ENCODE results near the gene CKLF.

Gene CKLF, protein sequence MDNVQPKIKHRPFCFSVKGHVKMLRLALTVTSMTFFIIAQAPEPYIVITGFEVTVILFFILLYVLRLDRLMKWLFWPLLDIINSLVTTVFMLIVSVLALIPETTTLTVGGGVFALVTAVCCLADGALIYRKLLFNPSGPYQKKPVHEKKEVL

DNA sequence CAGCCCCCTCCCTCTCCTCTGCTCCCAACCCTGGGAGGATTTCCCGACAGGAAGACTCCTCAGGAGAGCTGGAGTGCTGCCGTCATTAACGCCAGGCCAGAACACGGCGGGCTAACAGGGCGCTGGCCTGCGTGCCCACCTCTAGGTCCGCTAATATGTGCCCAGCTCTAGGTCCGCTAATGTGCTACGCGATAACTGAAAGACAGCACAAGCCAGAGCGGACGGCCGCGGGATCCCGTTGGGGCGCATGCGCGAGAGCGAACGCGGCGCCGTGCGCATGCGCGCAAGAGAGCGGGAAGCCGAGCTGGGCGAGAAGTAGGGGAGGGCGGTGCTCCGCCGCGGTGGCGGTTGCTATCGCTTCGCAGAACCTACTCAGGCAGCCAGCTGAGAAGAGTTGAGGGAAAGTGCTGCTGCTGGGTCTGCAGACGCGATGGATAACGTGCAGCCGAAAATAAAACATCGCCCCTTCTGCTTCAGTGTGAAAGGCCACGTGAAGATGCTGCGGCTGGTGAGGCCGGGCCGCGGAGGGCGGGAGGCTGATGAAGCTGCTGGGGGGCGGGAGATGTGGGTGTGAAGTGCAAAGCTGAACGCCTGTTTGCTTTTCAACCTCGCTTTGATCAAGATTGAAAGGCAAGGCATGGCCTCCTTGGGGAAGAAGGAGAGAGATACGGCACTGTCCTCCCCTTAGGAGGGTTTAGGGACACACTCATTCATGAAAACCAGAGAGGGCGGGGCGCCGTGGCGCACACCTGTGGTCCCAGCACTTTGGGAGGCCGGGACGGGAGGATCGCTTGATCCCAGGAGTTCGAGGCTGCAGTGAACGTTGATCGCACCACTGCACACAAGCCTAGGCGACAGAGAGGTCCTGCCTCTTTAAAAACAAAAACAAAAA is at the start of gene CKLF:
CKLF (plus strand) TSS at position 291 of the 892 bp plus-strand sequence; CDS start at position 431, 140 bp downstream.
- H3K4me1 ChIP-seq (ENCODE audit: insufficient read depth, low read length): peaks cover 16% of the 10 kb centered on the region

DNA sequence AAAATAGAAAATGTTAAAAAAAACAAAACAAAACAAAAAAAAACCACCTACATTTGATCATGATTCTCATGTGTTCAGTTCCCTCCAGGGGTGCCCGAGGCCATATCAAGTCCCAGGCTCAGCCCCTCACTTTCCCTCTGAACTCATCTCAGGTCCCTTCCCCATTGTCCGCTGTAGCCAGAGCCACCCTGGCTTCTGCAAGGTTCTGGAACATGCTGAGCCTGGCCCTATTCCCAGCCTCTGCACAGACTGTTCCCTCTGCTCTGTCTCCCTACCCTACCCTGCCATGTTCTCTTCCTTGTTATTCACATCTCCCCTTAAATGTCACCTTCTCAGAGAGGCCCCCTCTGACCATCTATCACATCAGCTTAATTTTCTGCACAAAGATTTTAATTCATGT is 49.3 kb upstream of the CKLF start:
- no peaks in the 10 kb centered on the region for H3K36me3 ChIP-seq (ENCODE audit: insufficient read depth, low read length)
- no peaks in the 10 kb centered on the region for H3K27me3 ChIP-seq (ENCODE audit: insufficient read depth, low read length)
- H2AFZ ChIP-seq (ENCODE audit: low read depth, low read length): no peak overlapping the region
- no peak overlapping the region for H3K4me3 ChIP-seq (ENCODE audit: low read length)
- H3K4me1 ChIP-seq (ENCODE audit: insufficient read depth, low read length): no peaks in the 10 kb centered on the region
- no peaks in the 10 kb centered on the region for H3K9me3 ChIP-seq (ENCODE audit: low read length)

More for the DNA sequence above, at the start of gene CKLF:
- Histone ChIP-seq H3K4me3 (ENCODE audit: low read length) (peak within 1 kb of the TSS; percentile 64), H3K27me3 (ENCODE audit: insufficient read depth, low read length) (no peaks in the 10 kb centered on the region), H2AFZ (ENCODE audit: low read depth, low read length) (peak within 1 kb of the TSS; percentile 52), H3K36me3 (ENCODE audit: insufficient read depth, low read length) (no peaks in the 10 kb centered on the region), H3K9me3 (ENCODE audit: low read length) (no peaks in the 10 kb centered on the region)

DNA sequence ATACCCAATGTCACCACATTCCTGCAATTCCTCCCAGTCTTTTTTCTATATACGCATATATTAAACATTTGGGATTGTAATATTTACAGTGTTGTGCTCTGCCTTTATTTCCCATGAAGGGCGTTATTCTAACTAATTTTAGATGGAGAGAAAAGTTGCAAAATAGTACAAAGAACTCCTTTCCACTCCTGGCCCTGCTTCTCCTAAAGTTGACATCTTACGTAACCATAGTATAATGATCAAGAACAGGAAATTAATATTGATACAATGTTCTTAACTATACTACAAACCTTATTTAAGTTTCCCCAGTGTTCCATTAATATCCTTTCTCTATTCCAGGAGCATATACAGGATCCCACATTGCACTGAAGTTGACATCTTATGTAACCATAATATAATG is 48.8 kb upstream of the CKLF start:
- H3K36me3 ChIP-seq (ENCODE audit: insufficient read depth, low read length): no peaks in the 10 kb centered on the region
- H3K9me3 ChIP-seq (ENCODE audit: low read length): no peaks in the 10 kb centered on the region
- no peak overlapping the region for H2AFZ ChIP-seq (ENCODE audit: low read depth, low read length)
- no peaks in the 10 kb centered on the region for H3K4me1 ChIP-seq (ENCODE audit: insufficient read depth, low read length)
- H3K27me3 ChIP-seq (ENCODE audit: insufficient read depth, low read length): no peaks in the 10 kb centered on the region
- no peak overlapping the region for H3K4me3 ChIP-seq (ENCODE audit: low read length)

DNA sequence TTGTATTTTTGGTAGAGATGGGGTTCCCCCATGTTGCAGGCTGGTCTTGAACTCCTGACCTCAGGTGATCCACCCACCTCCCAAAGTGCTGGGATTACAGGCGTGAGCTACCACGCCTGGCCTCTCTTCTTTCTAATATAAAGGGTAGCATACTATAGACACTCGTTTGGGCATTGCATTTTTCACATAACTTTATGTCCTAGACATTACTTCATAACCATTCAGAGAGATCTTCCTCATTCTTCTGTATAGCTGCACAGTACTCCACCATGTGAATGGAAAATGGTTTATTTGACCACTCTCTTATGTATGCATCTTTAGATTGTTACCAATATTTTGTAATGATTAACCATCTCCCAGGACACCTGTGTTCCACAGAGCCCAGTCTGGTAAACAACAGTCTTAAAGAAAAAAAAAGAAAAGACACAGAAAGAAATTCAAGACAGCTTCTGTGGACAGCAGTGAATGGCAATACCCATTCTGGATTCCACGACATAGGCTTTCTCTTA is 44.6 kb upstream of the CKLF start:
- no peaks in the 10 kb centered on the region for H3K9me3 ChIP-seq (ENCODE audit: low read length)
- H3K4me3 ChIP-seq (ENCODE audit: low read length): no peak overlapping the region
- no peaks in the 10 kb centered on the region for H3K36me3 ChIP-seq (ENCODE audit: insufficient read depth, low read length)
- peaks cover 14% of the 10 kb centered on the region for H3K4me1 ChIP-seq (ENCODE audit: insufficient read depth, low read length)
- no peak overlapping the region for H2AFZ ChIP-seq (ENCODE audit: low read depth, low read length)
- no peaks in the 10 kb centered on the region for H3K27me3 ChIP-seq (ENCODE audit: insufficient read depth, low read length)

DNA sequence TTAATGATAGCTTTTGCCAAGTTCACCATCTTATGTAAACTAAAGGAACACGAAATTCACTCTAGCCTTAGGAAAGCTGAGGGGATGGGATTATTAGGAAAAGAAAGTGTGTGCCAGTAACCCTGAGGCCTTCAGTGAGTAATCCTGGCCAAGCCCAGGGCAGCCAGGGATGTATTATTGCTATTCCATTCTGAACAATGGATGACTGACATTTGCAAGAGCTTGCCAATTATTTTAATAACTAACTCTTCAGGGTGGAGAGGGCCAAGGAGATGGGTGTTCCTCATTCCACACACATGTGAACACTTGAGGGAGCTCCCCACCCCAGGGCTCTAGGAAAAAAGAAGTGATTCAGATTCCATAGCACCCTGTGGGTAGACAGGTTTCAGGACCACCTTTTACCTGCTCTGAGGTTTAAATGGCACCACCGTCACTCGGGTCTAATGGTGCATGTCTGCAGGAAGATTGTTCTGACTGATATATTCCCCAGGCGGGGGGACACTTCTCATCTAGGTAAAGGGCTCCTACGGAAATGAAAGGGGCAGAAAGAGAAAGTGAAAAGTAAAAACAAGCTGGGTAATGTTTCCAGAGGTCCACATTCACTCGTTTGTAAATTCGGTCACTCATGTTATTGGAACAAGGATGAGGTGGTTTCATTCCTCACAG is 44.0 kb upstream of the CKLF start:
- Histone ChIP-seq H2AFZ (ENCODE audit: low read depth, low read length) (no peak overlapping the region), H3K36me3 (ENCODE audit: insufficient read depth, low read length) (no peaks in the 10 kb centered on the region), H3K27me3 (ENCODE audit: insufficient read depth, low read length) (no peaks in the 10 kb centered on the region), H3K4me1 (ENCODE audit: insufficient read depth, low read length) (peaks cover 14% of the 10 kb centered on the region), H3K4me3 (ENCODE audit: low read length) (no peak overlapping the region), H3K9me3 (ENCODE audit: low read length) (no peaks in the 10 kb centered on the region)

GRCh38 chr16:66508914-66509496 is 43.4 kb upstream of the CKLF start:
- H3K9me3 ChIP-seq (ENCODE audit: low read length): no peaks in the 10 kb centered on the region
- peaks cover 14% of the 10 kb centered on the region for H3K4me1 ChIP-seq (ENCODE audit: insufficient read depth, low read length)
- no peak overlapping the region for H3K4me3 ChIP-seq (ENCODE audit: low read length)
- no peaks in the 10 kb centered on the region for H3K27me3 ChIP-seq (ENCODE audit: insufficient read depth, low read length)
- no peak overlapping the region for H2AFZ ChIP-seq (ENCODE audit: low read depth, low read length)
- H3K36me3 ChIP-seq (ENCODE audit: insufficient read depth, low read length): no peaks in the 10 kb centered on the region

GRCh38 chr16:66509576-66509975 is 42.8 kb upstream of the CKLF start:
- Histone ChIP-seq H3K9me3 (ENCODE audit: low read length) (no peaks in the 10 kb centered on the region), H3K4me1 (ENCODE audit: insufficient read depth, low read length) (peaks cover 14% of the 10 kb centered on the region), H3K36me3 (ENCODE audit: insufficient read depth, low read length) (no peaks in the 10 kb centered on the region), H2AFZ (ENCODE audit: low read depth, low read length) (no peak overlapping the region), H3K27me3 (ENCODE audit: insufficient read depth, low read length) (no peaks in the 10 kb centered on the region), H3K4me3 (ENCODE audit: low read length) (no peak overlapping the region)

DNA sequence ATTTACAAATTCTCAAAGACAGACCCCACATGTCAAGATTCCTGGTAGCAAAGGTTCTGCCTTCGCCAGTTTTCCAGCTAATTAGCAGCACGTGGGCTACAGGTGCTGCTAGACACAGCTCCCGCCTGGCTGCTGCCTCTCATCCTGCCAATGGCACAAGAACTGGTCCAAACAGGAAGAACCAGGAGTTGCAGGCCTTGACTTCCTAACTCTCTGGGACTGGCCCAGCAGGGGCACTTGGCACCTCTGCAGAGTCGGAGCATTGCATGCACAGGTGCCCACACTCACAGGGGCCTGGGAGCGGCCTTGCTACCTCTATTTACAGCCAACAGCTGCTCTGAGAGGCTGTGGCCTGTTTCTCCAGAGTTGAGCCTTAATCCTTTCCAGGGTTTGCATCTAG is 42.1 kb upstream of the CKLF start:
- Histone ChIP-seq H2AFZ (ENCODE audit: low read depth, low read length) (no peak overlapping the region), H3K27me3 (ENCODE audit: insufficient read depth, low read length) (no peaks in the 10 kb centered on the region), H3K4me1 (ENCODE audit: insufficient read depth, low read length) (peaks cover 14% of the 10 kb centered on the region)

GRCh38 chr16:66510711-66511601 is 41.4 kb upstream of the CKLF start:
- peaks cover 14% of the 10 kb centered on the region for H3K4me1 ChIP-seq (ENCODE audit: insufficient read depth, low read length)
- no peaks in the 10 kb centered on the region for H3K27me3 ChIP-seq (ENCODE audit: insufficient read depth, low read length)
- H3K36me3 ChIP-seq (ENCODE audit: insufficient read depth, low read length): no peaks in the 10 kb centered on the region
- no peak overlapping the region for H3K4me3 ChIP-seq (ENCODE audit: low read length)
- H3K9me3 ChIP-seq (ENCODE audit: low read length): no peaks in the 10 kb centered on the region
- no peak overlapping the region for H2AFZ ChIP-seq (ENCODE audit: low read depth, low read length)

More for the DNA sequence above, 42.1 kb upstream of the CKLF start:
- Histone ChIP-seq H3K9me3 (ENCODE audit: low read length) (no peaks in the 10 kb centered on the region), H3K4me3 (ENCODE audit: low read length) (no peak overlapping the region), H3K36me3 (ENCODE audit: insufficient read depth, low read length) (no peaks in the 10 kb centered on the region)

DNA sequence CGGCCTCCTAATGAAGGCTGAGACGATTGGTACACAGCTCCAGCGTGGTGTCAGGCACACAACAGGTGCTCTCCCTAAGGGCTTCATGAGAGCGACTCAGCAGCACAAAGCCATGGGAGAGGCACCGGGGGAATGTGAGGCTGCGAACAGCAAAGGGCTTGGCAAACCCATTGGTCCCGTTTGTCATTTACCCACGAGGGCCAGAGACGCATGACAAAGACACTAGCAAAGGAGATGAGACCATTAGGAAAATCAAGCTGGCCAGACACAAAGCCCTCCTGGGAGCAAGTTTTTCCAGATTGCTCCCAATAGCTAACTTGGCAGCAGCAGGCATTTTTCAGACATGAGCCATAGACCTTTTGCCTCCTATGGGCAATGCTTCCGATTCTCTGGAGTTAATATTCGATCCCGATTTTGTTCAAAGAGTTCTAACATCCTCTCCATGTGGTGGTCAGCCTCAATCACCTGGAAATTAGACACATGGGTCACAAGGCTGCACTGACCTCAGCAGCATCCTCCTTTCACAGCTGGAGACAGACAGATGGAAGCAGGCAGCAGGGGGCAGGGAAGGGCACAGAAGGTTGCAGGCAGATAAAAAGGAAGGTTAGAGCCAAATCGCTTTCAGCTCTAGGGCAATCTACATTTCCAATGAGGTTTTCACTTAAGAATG is 40.6 kb upstream of the CKLF start:
- Histone ChIP-seq H3K9me3 (ENCODE audit: low read length) (no peaks in the 10 kb centered on the region), H3K4me1 (ENCODE audit: insufficient read depth, low read length) (peaks cover 17% of the 10 kb centered on the region), H3K36me3 (ENCODE audit: insufficient read depth, low read length) (no peaks in the 10 kb centered on the region), H2AFZ (ENCODE audit: low read depth, low read length) (no peak overlapping the region), H3K27me3 (ENCODE audit: insufficient read depth, low read length) (no peaks in the 10 kb centered on the region), H3K4me3 (ENCODE audit: low read length) (no peak overlapping the region)

DNA sequence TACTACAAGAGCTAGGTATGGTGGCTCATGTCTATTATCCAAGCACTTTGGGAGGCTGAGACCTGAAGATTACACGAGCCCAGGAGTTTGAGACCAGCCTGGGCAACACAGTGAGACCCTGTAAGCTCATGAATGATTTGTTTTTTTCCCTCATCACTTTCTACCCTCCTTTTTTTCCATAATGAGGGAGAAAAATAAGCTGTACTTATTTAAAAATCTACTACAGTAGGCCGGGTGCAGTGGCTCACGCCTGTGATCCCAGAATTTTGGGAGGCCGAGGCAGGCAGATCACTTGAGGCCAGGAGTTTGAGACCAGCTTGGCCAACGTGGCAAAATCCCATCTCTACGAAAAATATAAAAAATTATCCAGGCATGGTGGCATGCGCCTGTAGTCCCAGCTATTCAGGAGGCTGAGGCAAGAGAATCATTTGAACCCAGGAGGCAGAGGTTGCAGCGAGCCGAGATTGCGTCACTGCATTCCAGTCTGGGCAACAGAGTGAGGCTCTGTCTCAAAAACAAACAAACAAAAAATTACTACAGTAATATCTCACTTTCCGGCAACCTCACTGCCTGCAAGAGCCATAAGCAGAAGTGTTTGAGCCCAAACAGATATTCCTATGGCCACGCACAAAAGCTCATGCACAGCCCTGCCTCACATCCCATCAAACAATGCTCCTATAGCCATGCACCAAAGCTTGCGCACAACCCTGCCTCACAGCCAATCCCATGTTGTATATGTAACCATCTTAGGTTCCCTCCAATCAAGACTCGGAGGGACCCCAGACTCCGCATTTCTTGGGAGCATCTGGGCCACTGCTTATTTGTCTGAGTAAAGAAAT is 39.9 kb upstream of the CKLF start:
- no peaks in the 10 kb centered on the region for H3K9me3 ChIP-seq (ENCODE audit: low read length)
- H3K27me3 ChIP-seq (ENCODE audit: insufficient read depth, low read length): no peaks in the 10 kb centered on the region
- H3K36me3 ChIP-seq (ENCODE audit: insufficient read depth, low read length): no peaks in the 10 kb centered on the region
- no peak overlapping the region for H2AFZ ChIP-seq (ENCODE audit: low read depth, low read length)
- peaks cover 25% of the 10 kb centered on the region for H3K4me1 ChIP-seq (ENCODE audit: insufficient read depth, low read length)
- H3K4me3 ChIP-seq (ENCODE audit: low read length): no peak overlapping the region
